BE2C (cell line): ENCODE measurements around the gene CACNG6. TPM values are rescaled to one million over a fixed set of nuclear protein-coding genes. Genes with fewer than 3 reads are reported as not detected.

Experiments used
- DNase-seq: peaks from one replicate; pipeline ENCODE4 v3.0.0-alpha.2; 2020
- H3K27me3 ChIP-seq: fragments of 250-450 bp; sonication (Bioruptor Pico); 2 replicates; pipeline ENCODE4 v1.5.1; 2020; ENCODE audit warnings: mild to moderate bottlenecking
- H3K36me3 ChIP-seq: fragments of 250-450 bp; sonication (Bioruptor Pico); 2 replicates; pipeline ENCODE4 v1.5.1; 2020; ENCODE audit warnings: mild to moderate bottlenecking
- H3K4me1 ChIP-seq: fragments of 250-450 bp; sonication (Bioruptor Pico); 2 replicates; pipeline ENCODE4 v1.5.1; 2020
- H3K4me3 ChIP-seq: 2 replicates; pipeline ENCODE4 v1.5.1; 2011; ENCODE audit warnings: low read depth, low read length
- H3K9me3 ChIP-seq: fragments of 250-450 bp; sonication (Bioruptor Pico); 2 replicates; pipeline ENCODE4 v1.5.1; 2020
- CTCF ChIP-seq: IDR thresholded peaks from 2 replicates; pipeline ENCODE4 v1.5.1; 2012; ENCODE audit warnings: mild to moderate bottlenecking, low read depth, low read length
- polyA plus RNA-seq: library from polyadenylated mRNA; unstranded; fragments of >200 nt; gene quantifications from one replicate; pipeline ENCODE4 v1.2.1, GENCODE V29; 2012; ENCODE audit warnings: low read depth, missing spikeins; ENCODE audit not compliant: insufficient read length, insufficient read depth

Gene CACNG6
- polyA plus RNA-seq, result not detected

- no peak for TF ChIP-seq CTCF
- no peak for DNase-seq
- Histone ChIP-seq H3K9me3 (no peaks in the 10 kb centered on the region), H3K36me3 (no peaks in the 10 kb centered on the region), H3K4me3 (no peak within 1 kb of the TSS), H3K4me1 (no peaks in the 10 kb centered on the region), H3K27me3 (peaks cover 29% of the 10 kb centered on the region)
These were observed at the start of gene CACNG6 for GRCh38 chr19:53991224-53992113. TSS of gene CACNG6 (plus strand) at chr19:53991637. CDS start at chr19:53992878, 1,241 bp downstream.

- TF ChIP-seq CTCF, result no peak
- H3K4me3 ChIP-seq, result no peak overlapping the region
- H3K9me3 ChIP-seq, result no peaks in the 10 kb centered on the region
- peak; percentile 52 for DNase-seq
- no peaks in the 10 kb centered on the region for H3K4me1 ChIP-seq
- no peaks in the 10 kb centered on the region; the same call in 1 of the 2 replicates for H3K27me3 ChIP-seq
- H3K36me3 ChIP-seq, result no peaks in the 10 kb centered on the region
These were observed 49.2 kb upstream of the CACNG6 start for GRCh38 chr19:53942001-53942786.

- no peak overlapping the region for H3K4me3 ChIP-seq
- H3K36me3 ChIP-seq, result no peaks in the 10 kb centered on the region
- no peaks in the 10 kb centered on the region; the same call in 1 of the 2 replicates for H3K27me3 ChIP-seq
- no peak for TF ChIP-seq CTCF
- H3K4me1 ChIP-seq, result no peaks in the 10 kb centered on the region
- DNase-seq, result no peak
- H3K9me3 ChIP-seq, result no peaks in the 10 kb centered on the region
These were observed 47.0 kb upstream of the CACNG6 start for GRCh38 chr19:53944416-53944815.

GRCh38 chr19:53944933-53945332 lies 46.5 kb upstream of the CACNG6 start:
- no peaks in the 10 kb centered on the region; the same call in none of the 2 replicates for H3K27me3 ChIP-seq
- no peaks in the 10 kb centered on the region for H3K36me3 ChIP-seq
- H3K4me3 ChIP-seq, result no peak overlapping the region
- no peak for DNase-seq
- no peaks in the 10 kb centered on the region for H3K4me1 ChIP-seq
- TF ChIP-seq CTCF, result no peak
- H3K9me3 ChIP-seq, result no peaks in the 10 kb centered on the region

- no peak for DNase-seq
- no peak for TF ChIP-seq CTCF
- no peaks in the 10 kb centered on the region for H3K9me3 ChIP-seq
- H3K4me3 ChIP-seq, result no peak overlapping the region
- no peaks in the 10 kb centered on the region for H3K4me1 ChIP-seq
- H3K36me3 ChIP-seq, result no peaks in the 10 kb centered on the region
- H3K27me3 ChIP-seq, result no peaks in the 10 kb centered on the region; the same call in none of the 2 replicates
These were observed 46.0 kb upstream of the CACNG6 start for GRCh38 chr19:53945441-53945840.
